GM18867 (cell line): Measurements from ENCODE around the gene SPRED1.

Experiments used
- ATAC-seq: cut with Tn5 transposase; IDR thresholded peaks from one replicate; pipeline ENCODE4 v1.9.1; 2021; ENCODE audit warnings: mild to moderate bottlenecking, moderate library complexity; ENCODE audit not compliant: unreplicated experiment

SPRED1 gene

GRCh38 chr15:38252481-38253350 is at the start of gene SPRED1:
TSS of gene SPRED1 (plus strand) at chr15:38252836. CDS start at chr15:38253186, 350 bp downstream.
- peak; percentile 36 for ATAC-seq

GRCh38 chr15:38205526-38206272 is 46.9 kb upstream of the SPRED1 start:
- no peak for ATAC-seq

DNA sequence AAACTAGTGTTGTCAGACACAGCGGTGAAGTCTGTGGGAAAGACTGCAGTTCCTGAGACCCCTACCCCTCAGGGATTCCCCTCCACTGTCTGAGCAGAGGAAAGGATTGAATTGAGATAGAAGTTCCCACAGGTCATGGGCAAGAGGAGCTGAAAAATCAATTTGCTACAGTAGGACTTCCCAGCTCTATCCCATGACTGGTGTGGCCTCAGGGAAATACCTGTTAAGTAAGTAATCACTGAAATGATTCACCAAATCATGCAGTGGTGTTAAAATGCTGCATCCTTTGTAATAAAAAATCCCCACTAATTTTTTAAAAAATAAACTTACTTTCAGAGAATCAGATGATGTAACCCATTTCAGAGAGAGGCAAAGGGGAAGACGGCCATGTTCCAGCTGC is 45.0 kb upstream of the SPRED1 start:
- no peak for ATAC-seq

DNA sequence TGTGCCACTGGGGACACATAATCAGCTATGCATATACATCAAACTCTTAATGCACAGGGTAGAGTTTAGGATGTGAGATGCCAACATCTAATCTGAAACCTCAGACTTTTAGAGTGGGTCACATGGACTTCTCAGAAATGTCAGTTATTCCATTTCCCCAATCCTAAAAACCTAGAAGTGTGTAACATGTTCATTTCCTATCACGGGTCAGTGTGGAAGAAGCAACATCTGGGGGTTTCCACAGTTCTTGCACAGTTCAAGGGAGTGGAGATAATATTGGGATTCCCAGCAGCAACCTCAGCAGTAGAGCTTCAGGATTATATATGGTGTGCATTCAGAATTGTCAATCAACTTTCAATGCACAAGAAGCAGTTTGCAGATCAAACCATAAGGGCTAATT is 44.4 kb upstream of the SPRED1 start:
- ATAC-seq: no peak

GRCh38 chr15:38208779-38209178 is 43.9 kb upstream of the SPRED1 start:
- ATAC-seq: no peak

GRCh38 chr15:38211249-38211648 is 41.4 kb upstream of the SPRED1 start:
- ATAC-seq: no peak

- no peak for ATAC-seq
Measured at GRCh38 chr15:38211811-38212210, 40.8 kb upstream of the SPRED1 start.

DNA sequence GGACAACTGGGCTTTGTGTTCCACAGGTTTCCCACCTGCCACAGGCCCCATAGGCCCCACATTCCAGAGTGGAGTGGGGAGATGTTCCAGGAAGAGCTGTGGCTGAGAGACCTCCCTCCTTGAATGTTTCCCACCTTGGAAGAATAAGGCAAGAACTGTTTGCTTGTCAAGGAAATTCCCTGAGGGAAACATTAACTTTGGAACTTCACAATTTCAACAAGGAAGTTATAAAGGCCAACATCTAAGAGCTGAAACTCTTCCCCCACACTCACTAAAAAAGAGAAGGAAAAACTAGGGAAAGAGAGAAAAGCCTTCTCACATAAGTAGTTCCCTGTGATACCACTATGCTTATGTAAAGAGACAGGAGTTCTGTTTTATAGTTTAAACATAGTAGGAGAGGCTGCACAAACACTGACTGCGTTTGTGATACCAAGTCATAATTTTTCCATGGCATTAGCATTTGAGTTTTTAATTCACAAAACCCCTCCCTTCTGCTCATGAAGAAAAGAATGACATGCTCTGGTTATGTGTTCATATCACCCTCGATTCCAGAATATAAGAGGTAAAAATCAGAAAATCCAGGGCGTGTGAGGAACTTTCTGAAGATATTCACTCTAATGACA is 39.8 kb upstream of the SPRED1 start:
- ATAC-seq: no peak

- no peak for ATAC-seq
Measured at GRCh38 chr15:38213356-38213755, 39.3 kb upstream of the SPRED1 start.

DNA sequence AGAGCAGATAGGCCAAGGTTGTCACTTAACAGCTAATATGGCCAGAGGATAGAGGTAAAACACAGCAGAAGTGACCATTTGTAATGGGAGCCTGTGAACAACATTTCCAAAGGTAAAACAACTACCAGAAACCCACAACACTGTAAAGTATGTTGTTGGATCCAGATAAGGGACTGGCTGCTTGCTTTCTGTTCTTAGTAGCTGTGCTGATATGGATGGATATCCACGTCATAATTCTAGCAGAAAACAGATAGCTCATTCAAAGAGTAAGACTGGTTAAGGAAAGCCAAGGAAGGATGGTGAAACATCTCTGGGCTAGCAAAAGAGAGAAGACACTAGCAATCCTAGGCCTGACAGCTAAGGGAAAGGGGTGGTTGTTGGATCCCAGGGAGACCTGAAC is 36.9 kb upstream of the SPRED1 start:
- no peak for ATAC-seq

GRCh38 chr15:38216763-38217162 is 35.9 kb upstream of the SPRED1 start:
- ATAC-seq: no peak

GRCh38 chr15:38217191-38217595 is 35.4 kb upstream of the SPRED1 start:
- ATAC-seq: no peak

DNA sequence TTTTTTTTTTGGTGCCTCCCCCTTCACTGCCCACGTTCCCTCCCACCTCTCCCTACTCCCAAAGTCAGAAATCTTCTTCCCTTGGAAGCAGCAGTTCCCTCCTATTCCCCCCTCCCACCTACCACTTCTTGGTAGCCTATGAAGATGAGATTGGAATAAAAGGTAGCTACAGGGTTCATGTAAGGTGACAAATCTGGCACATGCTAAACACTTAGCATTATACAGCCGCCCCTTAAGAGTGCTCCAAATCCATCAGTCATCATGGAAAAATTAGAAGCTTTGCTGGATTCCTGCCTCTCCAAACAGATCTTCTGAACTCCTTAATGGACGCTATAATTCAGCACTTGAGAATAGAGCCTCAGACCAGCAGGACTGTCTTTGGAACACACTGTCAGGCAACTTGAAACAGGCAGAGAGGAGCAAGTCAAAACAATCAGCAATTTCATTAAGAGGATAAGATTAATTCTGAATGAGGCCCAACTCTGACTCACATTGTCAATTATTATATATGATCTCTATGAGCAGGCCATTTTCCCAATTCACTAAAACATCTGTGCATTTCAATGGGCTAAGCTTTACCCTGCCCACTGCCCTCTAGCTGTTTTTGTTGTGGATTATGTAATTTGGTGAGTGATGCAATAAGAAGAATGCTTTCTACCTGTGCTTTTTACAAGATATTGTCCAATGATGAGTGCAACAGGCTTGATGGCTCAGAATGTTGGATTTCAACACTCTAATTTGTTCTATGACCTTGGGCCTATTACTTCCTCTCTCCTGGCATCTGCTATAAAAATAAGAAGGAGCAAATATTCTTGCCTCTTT is 34.6 kb upstream of the SPRED1 start:
- ATAC-seq: no peak

DNA sequence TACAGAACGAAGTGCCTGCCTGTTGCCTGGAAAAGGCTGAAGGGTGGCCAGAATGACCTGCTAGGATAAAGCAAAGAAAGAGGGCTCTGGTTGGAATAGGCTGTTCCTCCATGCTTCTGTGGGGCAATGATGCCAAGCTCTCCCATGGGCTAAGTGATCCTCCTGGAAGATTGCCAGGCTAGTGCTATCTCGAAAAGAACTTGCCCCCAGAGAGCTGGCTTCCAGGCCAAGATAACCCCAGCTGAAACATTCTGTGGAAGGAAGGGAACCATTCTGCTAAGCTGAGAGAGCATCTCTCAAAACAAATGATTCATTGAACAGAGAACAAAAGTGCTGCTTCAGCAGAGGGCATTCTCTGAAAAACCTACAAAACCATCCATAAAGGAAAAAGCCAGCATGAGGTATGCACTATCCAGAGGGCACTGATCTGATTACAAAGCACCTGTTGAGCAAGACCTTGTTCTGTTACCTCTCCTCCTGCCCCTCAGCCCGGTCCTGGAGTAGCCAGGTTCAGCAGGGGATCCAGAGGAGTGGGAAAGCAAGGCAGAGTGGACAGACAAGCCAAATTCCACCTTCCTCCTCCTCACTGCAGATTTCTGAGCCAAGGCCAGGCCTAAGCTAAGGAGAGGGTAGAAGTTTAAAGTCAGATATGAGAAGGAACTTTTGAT is 31.9 kb upstream of the SPRED1 start:
- no peak for ATAC-seq

DNA sequence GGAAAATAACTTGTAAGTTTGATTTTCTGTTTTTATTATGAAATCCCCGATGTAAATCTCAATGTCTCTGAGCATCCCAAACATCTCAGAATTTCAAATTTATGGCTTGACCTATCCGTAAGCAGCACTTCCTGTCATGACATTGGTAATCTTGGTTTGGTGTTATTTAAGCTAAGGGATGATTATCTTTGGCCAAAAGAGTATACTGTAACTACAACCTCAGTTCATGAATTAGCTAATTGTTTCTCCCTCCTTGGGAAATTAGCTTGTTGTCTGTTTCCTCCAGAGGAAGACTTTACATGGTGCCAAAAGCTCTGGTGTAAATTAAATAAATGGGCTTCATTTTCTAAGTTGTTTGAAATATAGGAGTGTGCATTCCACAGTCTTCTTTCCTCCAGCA is 28.1 kb upstream of the SPRED1 start:
- no peak for ATAC-seq

DNA sequence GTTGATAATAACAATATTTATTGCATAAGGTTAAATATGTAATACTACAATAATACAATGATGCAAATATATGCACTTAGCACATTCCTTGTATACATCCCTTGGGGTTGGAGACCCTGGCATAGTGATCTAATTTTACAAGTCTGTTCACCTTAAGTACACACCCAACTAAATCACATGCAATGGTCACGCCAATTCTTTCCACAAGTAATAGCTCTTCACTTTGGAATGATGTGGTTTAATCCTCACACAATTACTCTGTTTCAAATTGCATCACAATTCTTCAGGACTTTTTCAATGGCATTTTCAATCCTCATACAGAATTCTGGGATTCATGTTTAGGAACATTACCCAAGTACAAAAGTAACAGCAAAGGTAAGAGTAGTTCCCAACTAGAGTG is 27.3 kb upstream of the SPRED1 start:
- no peak for ATAC-seq

DNA sequence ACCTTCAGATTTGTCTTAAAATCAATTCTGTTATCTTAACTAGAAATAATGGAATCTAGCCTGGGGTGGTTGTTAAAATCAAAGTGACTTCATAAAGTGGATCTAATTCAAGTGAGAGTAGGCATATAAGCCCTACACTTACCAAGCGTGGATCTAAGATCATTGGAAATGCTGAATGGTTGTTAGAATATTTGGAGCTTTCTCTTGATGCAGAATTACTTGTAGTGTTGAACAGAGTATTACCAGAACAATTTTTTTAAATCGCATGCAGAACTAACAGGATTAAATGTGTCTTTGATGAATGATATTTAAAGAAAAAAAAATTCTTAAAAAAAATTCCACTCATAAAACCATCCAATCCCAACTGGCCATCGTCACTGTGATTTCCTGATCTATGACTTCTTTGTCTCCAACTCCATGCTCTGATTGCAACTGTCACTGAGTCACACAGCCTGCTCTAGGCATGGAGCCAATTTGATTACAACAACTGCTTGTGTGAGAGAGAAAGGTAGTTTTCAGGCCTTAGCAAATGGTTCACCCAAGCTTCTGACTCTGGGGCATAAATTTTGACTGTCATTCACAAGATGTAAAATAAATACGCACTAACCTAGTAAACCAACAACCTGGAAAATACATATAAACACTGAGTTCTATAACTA is 25.9 kb upstream of the SPRED1 start:
- ATAC-seq: no peak

DNA sequence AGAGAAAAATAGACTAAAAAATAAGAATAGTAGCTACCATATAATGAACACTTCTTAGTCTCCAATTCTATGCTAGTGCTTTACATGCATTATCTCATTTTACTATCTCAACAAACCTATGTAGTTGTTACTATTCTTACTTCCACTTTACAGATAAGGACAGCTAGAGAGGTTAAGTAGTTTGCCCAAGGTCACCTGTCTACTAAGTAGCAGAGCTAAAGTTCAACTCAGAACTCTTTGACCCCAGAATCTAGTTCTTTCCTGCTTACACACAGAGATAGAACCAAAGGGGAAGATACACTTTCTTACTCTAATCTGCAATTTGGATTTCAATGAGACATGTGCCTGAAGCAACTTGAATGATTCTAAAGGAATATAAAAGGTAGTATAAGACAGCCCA is 24.7 kb upstream of the SPRED1 start:
- ATAC-seq: no peak

DNA sequence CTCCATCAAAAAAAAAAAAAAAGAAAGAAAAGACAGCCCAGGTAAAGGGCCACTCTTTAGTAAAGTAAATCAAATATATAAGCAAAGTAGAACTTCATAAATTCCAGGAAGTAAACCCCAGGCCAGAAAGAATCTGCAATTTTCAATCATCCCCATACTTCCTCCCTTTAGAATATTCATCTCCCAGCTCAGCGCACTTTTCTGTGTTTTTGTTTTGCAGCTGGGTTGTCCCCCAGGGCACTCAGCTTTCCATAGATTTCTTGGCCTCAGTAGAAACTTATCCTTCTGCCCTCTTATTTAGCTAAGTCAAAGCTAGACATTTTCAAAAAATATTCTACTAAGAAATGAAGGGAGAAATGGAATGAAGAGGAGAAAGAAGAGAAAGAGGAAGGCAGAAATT is 24.0 kb upstream of the SPRED1 start:
- ATAC-seq: no peak
